Ovary (tissue), 9 donors: ENCODE measurements around the gene C7. TPM values are rescaled to one million over a fixed set of nuclear protein-coding genes. Genes with fewer than 3 reads are reported as not detected.
"Not testable (repeated sequence)": the region's sequence is repeated elsewhere in the genome, so short reads cannot be mapped to it uniquely, and the experiment has no call there.

Experiments
- DNase-seq, 5 donors: peaks; one replicate each; pipeline ENCODE4 v3.0.0-alpha.2; 2019 to 2020
- H3K27ac ChIP-seq, 2 donors: fragments of 200-600 bp; one replicate each; pipeline versions ENCODE4 v1.5.1 to v1.8.0; 2019 to 2022
- H3K27me3 ChIP-seq: fragments of 200-600 bp; one replicate; pipeline ENCODE4 v1.8.0; 2022
- H3K36me3 ChIP-seq: fragments of 200-600 bp; sonication (generic); one replicate; pipeline ENCODE4 v1.5.1; 2019
- H3K4me1 ChIP-seq: one replicate; pipeline ENCODE4 v1.8.1; 2013; ENCODE audit warnings: mild to moderate bottlenecking, moderate library complexity; ENCODE audit not compliant: insufficient read depth
- H3K4me3 ChIP-seq: fragments of 200-600 bp; sonication (generic); one replicate; pipeline ENCODE4 v1.5.1; 2017
- H3K9me3 ChIP-seq, 2 donors: fragments of 200-600 bp in 1 of 2; sonication (generic) in 1 of 2; one replicate each; pipeline versions ENCODE4 v1.5.1 to v1.8.1; 2013 to 2019; ENCODE audit warnings: mild to moderate bottlenecking in 1 of 2, moderate library complexity in 1 of 2
- EP300 ChIP-seq: sonication (generic); formaldehyde crosslinking; IDR thresholded peaks from one replicate; pipeline ENCODE4 v1.6.1; 2017; ENCODE audit warnings: antibody characterized with exemption
- POLR2A ChIP-seq: fragments of 450-650 bp; IDR thresholded peaks from one replicate; pipeline ENCODE4 v1.6.1; 2017; ENCODE audit warnings: antibody characterized with exemption, mild to moderate bottlenecking, moderate library complexity
- WGBS, 3 donors: extraction: QIAGEN DNeasy Blood & Tissue Kit in 1 of 3; methylation state at CpG; one replicate each; pipeline versions ENCODE4 v1.1.5 to v1.1.7; 2013 to 2017; 5-methylcytosine and 5-hydroxymethylcytosine counted together
- intact Hi-C, 4 donors: fragments of 100-400 bp; cut with DNase I; formaldehyde crosslinking; loops; one replicate each; pipeline versions ENCODE4 v1.11.0 to v1.15.1; 2022 to 2023
- polyA plus RNA-seq, 2 donors: library from polyadenylated mRNA; stranded (reverse); fragments of 200-250 nt in 1 of 2; fragments of 350-450 nt in 1 of 2; fragmentation: Illumina TruSeq in 1 of 2; extraction: RNeasy Lipid Tissue Mini Kit (QIAGEN cat#74804) in 1 of 2; gene quantifications; one replicate each; pipeline ENCODE4 v1.2.3, GENCODE V29; 2013 to 2014
- total RNA-seq, 7 donors: library from RNA; depleted of rRNA in 2 of 7; stranded (reverse); fragments of >200 nt in 2 of 7; fragmentation: NEBNext Ultra II Directional in 3 of 7; extraction: Animal tissue kit (Norgen Biotek cat#: 25700) in 3 of 7; gene quantifications; one replicate each; pipeline versions ENCODE4 v1.1.0 to v1.2.4, GENCODE V29; 2016 to 2023
- TF ChIP-seq, protein P1 (sequence below), 3 donors: fragments of 450-650 bp in 2 of 3; fragments of 200-600 bp in 1 of 3; IDR thresholded peaks; one replicate each; pipeline versions ENCODE4 v1.5.1 to v1.8.0; 2016 to 2022; ENCODE audit warnings: antibody characterized with exemption in 3 of 3, mild to moderate bottlenecking in 1 of 3
- donor health status: DM: no; HTN: no; CAD: no; lungs with moderate emphysema.
- donor health status: DM: no; HTN: no; CAD: no.
- donor health status: Bipolar disorder and iron deficiency.
- donor health status: DM: yes; HTN: yes; CAD: no.
- donor health status: DM: no; HTN: no; CAD: no.
- donor health status: DM: yes; HTN: yes; CAD: no.

Gene C7
- total and polyA plus RNA-seq, 9 donors: 205 to 2,709 (median 1,224) TPM

DNA sequence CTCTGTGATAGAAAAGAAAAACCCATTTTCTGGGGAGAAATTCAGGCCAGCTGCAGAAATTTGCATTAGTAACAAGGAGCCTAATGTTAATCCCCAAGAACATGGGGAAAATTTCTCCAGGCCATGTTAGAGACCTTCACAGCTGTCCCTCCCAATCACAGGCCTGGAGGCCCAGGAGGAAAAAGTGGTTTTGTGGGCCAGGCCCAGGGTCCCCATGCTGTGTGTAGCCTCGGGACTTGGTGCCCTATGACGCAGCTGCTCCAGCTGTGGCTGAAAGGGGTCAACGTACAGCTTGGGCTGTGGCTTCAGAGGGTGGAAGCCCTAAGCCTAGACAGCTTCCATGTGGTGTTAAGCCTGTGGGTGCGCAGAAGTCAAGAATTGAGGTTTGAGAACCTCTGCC lies 27.0 kb upstream of the C7 start:
- H3K4me1 ChIP-seq: no peaks in the 10 kb centered on the region
- DNase-seq: no peak

DNA sequence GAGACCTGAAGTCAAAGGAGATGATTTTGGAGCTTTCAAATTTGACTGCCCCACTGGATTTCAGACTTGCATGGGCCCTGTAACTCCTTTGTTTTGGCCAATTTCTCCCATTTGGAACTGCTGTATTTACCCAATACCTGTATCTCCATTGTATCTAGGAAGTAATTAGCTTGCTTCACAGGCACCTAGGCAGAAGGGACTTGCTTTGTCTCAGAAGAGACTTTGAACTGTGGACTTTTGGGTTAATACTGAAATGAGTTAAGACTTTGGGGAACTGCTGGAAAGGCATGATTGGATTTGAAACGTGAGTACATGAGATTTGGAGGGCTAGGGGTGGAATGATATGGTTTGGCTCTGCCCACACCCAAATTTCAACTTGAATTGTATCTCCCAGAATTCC lies 26.2 kb upstream of the C7 start:
- intact Hi-C loops: loop anchor here in 1 of 4 donors (5.0 kb wide), 1 partner anchor 131 kb away; no protein-coding TSS in a partner anchor
- WGBS, 3 donors: 38 to 54% (median 44%) methylated on average over 1 of the region's 1 CpG

More for the DNA sequence above, 27.0 kb upstream of the C7 start:
- TF ChIP-seq, protein P1, sequence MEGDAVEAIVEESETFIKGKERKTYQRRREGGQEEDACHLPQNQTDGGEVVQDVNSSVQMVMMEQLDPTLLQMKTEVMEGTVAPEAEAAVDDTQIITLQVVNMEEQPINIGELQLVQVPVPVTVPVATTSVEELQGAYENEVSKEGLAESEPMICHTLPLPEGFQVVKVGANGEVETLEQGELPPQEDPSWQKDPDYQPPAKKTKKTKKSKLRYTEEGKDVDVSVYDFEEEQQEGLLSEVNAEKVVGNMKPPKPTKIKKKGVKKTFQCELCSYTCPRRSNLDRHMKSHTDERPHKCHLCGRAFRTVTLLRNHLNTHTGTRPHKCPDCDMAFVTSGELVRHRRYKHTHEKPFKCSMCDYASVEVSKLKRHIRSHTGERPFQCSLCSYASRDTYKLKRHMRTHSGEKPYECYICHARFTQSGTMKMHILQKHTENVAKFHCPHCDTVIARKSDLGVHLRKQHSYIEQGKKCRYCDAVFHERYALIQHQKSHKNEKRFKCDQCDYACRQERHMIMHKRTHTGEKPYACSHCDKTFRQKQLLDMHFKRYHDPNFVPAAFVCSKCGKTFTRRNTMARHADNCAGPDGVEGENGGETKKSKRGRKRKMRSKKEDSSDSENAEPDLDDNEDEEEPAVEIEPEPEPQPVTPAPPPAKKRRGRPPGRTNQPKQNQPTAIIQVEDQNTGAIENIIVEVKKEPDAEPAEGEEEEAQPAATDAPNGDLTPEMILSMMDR (IDR thresholded peaks at IDR 0.05): no peak
- TF ChIP-seq POLR2A (no peak), EP300 (no peak)
- intact Hi-C loops: loop anchor here in 1 of 4 donors (5.0 kb wide), 1 partner anchor 130 kb away; no protein-coding TSS in a partner anchor
- Histone ChIP-seq H3K9me3 (no peaks in the 10 kb centered on the region), H3K4me3 (no peak overlapping the region), H3K36me3 (no peaks in the 10 kb centered on the region), H3K27me3 (no peaks in the 10 kb centered on the region), H3K27ac (no peak overlapping the region)
- WGBS, 3 donors: 88 to 94% (median 94%) methylated on average over 4 of the region's 4 CpGs

DNA sequence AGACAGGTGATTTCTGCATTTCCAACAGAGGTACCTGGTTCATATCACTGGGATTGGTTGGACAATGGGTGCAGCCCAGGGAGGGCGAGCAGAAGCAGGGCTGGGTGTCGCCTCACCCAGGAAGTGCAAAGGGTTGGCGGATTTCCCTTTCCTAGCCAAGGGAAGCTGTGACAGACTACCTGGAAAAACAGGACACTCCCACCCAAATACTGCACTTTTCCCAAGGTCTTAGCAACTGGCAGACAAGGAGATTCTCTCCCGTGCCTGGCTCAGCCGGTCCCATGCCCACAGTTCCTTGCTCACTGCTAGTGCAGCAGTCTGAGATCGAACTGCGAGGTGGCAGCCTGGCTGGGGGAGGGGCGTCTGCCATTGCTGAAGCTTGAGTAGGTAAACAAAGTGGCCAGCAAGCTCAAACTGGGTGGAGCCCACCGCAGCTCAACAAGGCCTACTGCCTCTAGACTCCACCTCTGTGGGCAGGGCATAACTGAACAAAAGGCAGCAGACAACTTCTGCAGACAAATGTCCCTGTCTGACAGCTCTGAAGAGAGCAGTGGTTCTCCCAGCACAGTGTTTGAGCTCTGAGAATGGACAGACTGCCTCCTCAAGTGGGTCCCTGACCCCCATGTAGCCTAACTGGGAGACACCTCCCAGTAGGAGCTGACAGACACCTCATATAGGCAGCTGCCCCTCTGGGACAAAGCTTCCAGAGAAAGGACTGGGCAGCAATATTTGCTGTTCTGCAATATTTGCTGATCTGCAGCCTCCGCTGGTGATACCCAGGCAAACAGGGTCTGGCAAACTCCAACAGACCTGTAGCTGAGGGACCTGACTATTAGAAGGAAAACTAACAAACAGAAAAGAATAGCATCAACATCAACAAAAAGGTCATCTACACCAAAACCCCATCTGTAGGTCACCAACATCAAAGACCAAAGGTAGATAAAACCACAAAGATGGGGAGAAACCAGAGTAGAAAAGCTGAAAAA lies 13.6 kb upstream of the C7 start:
- intact Hi-C loops, H3K4me3 ChIP-seq, H3K9me3 ChIP-seq, H3K36me3 ChIP-seq, H3K27me3 ChIP-seq, DNase-seq, H3K27ac ChIP-seq, H3K4me1 ChIP-seq: not testable (repeated sequence)
- 77 to 79% (median 78%) methylated on average over 9 to 10 of the region's 10 CpGs for WGBS, 3 donors

More for the DNA sequence above, 26.2 kb upstream of the C7 start:
- not testable (repeated sequence) for H3K9me3 ChIP-seq, H3K4me1 ChIP-seq, H3K4me3 ChIP-seq, H3K27me3 ChIP-seq, H3K27ac ChIP-seq, H3K36me3 ChIP-seq, DNase-seq

DNA sequence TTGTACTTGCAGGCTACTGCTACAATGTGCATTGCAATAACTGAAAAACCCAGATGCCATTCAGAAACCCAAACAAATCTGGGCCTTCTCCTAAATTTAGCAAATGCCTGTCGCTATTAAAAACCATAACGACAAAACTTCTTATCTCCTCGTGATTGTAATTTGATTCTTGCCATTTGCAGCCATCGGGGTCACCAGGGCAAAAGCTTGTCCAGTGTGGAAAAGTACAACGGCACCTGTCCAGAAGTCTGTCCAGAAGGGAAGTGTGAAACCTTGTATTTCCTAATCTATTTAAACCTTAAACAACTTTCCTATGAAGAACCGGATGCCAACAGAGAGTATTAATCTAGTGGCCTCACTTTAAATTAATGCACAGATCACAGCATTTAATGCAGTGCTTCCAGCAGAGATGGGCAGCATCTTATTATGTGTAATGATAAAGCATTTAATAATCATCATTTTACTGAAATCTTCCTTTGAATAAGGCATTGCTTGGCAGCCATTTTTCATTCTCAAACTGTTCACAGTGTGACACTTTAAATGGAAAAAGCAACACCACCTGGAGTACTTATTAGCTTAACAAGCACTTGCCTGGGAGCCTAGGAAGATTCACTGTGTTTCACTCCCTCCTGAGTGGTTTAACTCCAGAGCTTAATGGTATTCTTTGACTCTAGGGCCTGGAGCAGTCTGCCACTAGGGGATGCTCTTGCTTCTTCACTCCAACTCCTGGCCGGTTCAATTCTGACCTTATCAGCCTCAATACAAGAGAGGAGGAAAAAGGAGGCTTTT lies 4.9 kb upstream of the C7 start:
- DNase-seq: peak; percentile 67 to 86 (median 71)

DNA sequence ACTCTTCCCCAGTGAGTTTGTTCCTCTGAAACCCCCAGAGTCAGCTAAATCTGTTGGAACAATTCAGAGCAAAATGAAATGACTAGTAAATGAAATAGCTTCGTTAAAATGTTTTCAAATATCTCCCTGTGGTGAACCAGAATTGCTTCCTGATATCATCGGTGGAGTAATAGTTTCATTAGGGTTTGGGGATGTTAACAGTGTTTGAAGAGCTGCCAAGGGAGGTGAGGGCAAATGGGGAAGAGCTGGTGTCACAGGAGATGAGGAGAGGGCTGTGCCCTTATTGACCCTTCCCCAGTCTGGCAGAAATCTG lies 4.3 kb upstream of the C7 start:
- Histone ChIP-seq H3K36me3 (no peaks in the 10 kb centered on the region), H3K27ac (peak overlapping the region in 1 of 2 donors; percentile 71), H3K9me3 (no peaks in the 10 kb centered on the region), H3K27me3 (no peaks in the 10 kb centered on the region), H3K4me1 (peaks cover 7% of the 10 kb centered on the region), H3K4me3 (no peak overlapping the region)
- no peak for DNase-seq
- TF ChIP-seq, protein P1 (IDR thresholded peaks at IDR 0.05): no peak
- TF ChIP-seq EP300 (no peak), POLR2A (no peak)
- WGBS, 3 donors: 2 to 4% (median 4%) methylated on average over 2 of the region's 2 CpGs
- intact Hi-C loops: loop anchor here in 3 of 4 donors (5.0 to 10.0 kb wide), 3 partner anchors 362 to 940 kb away; partner anchors contain the start of gene PLCXD3 (in 1 of the 3)

More for the DNA sequence above, 4.9 kb upstream of the C7 start:
- Histone ChIP-seq H3K4me1 (peaks cover 7% of the 10 kb centered on the region), H3K27me3 (no peaks in the 10 kb centered on the region), H3K9me3 (no peaks in the 10 kb centered on the region), H3K27ac (peak overlapping the region in 1 of 2 donors; percentile 71), H3K36me3 (no peaks in the 10 kb centered on the region), H3K4me3 (no peak overlapping the region)
- intact Hi-C loops: loop anchor here in 3 of 4 donors (10.0 kb wide), 2 partner anchors 610 to 940 kb away; partner anchors contain the start of gene PLCXD3 (in 1 of the 3)
- WGBS, 3 donors: 10 to 36% (median 15%) methylated on average over 7 of the region's 7 CpGs
- no peak for TF ChIP-seq EP300
- TF ChIP-seq, protein P1 (IDR thresholded peaks at IDR 0.05): peak; percentile 66 to 98 (median 94)
